GM23338 (cell line): ENCODE data around the gene S100B. TPM values are rescaled to one million over a fixed set of nuclear protein-coding genes. Genes with fewer than 3 reads are reported as not detected.

Experiments used
- ATAC-seq: fragments of 200-7000 bp; cut with Tn5 transposase; 3 replicates; pipeline ENCODE4 v1.9.1; 2020
- DNase-seq: peaks from one replicate; pipeline ENCODE4 v3.0.0-alpha.2; 2015; ENCODE audit warnings: low spot score
- H2AFZ ChIP-seq: fragments of 200-600 bp; sonication (generic); 2 replicates; pipeline ENCODE4 v1.8.0; 2016; ENCODE audit warnings: antibody characterized with exemption, mild to moderate bottlenecking, moderate library complexity
- H3F3A ChIP-seq: fragments of 200-600 bp; sonication (generic); replicated peaks from 2 replicates; pipeline ENCODE4 v1.8.0; 2017; ENCODE audit warnings: antibody characterized with exemption, mixed run types, low read depth
- H3K27ac ChIP-seq: fragments of 200-600 bp; sonication (generic); 2 replicates; pipeline ENCODE4 v1.6.1; 2016; ENCODE audit warnings: low read depth
- H3K27me3 ChIP-seq: fragments of 200-600 bp; sonication (generic); 2 replicates; pipeline ENCODE4 v1.8.0; 2016; ENCODE audit warnings: mild to moderate bottlenecking, mixed run types, moderate library complexity; ENCODE audit not compliant: insufficient read depth
- H3K36me3 ChIP-seq: fragments of 200-600 bp; sonication (generic); 2 replicates; pipeline ENCODE4 v1.8.0; 2016; ENCODE audit warnings: mild to moderate bottlenecking; ENCODE audit not compliant: insufficient read depth
- H3K4me1 ChIP-seq: fragments of 200-600 bp; sonication (generic); 2 replicates; pipeline ENCODE4 v1.8.0; 2016; ENCODE audit warnings: mild to moderate bottlenecking, moderate library complexity; ENCODE audit not compliant: insufficient read depth
- H3K4me2 ChIP-seq: fragments of 200-600 bp; sonication (generic); 2 replicates; pipeline ENCODE4 v1.7.1; 2017; ENCODE audit warnings: mixed run types
- H3K4me3 ChIP-seq: fragments of 200-600 bp; sonication (generic); 2 replicates; pipeline ENCODE4 v1.6.1; 2016; ENCODE audit warnings: mixed run types
- H3K79me2 ChIP-seq: fragments of 200-600 bp; sonication (generic); replicated peaks from 2 replicates; pipeline ENCODE4 v1.8.0; 2017; ENCODE audit warnings: mild to moderate bottlenecking; ENCODE audit not compliant: insufficient read depth
- H3K9me2 ChIP-seq: fragments of 200-600 bp; sonication (generic); 2 replicates; pipeline ENCODE4 v1.8.0; 2017; ENCODE audit not compliant: insufficient read depth
- H4K20me1 ChIP-seq: fragments of 200-600 bp; sonication (generic); replicated peaks from 2 replicates; pipeline ENCODE4 v1.8.0; 2017; ENCODE audit warnings: mild to moderate bottlenecking; ENCODE audit not compliant: insufficient read depth
- H3K27ac Mint-ChIP-seq: 2 replicates; pipeline ENCODE4 v1.8.0; 2020; ENCODE audit warnings: inconsistent platforms, mild to moderate bottlenecking, moderate library complexity, mixed read lengths
- H3K27me3 Mint-ChIP-seq: 3 replicates; pipeline ENCODE4 v1.8.0; 2022; ENCODE audit warnings: low read depth, mild to moderate bottlenecking, moderate library complexity, mixed read lengths, inconsistent platforms; ENCODE audit not compliant: insufficient read depth, poor library complexity
- H3K36me3 Mint-ChIP-seq: 3 replicates; pipeline ENCODE4 v1.8.0; 2021; ENCODE audit warnings: low read depth, mild to moderate bottlenecking, inconsistent platforms, moderate library complexity, mixed read lengths
- H3K4me1 Mint-ChIP-seq: 3 replicates; pipeline ENCODE4 v1.8.0; 2020; ENCODE audit warnings: mild to moderate bottlenecking, inconsistent platforms, mixed read lengths
- H3K4me3 Mint-ChIP-seq: 3 replicates; pipeline ENCODE4 v1.8.0; 2021; ENCODE audit warnings: moderate library complexity, mild to moderate bottlenecking, inconsistent platforms, mixed read lengths
- H3K9me3 Mint-ChIP-seq: 3 replicates; pipeline ENCODE4 v1.8.0; 2020; ENCODE audit warnings: moderate library complexity, mild to moderate bottlenecking, inconsistent platforms, mixed read lengths
- CREB1 ChIP-seq: fragments of 250-450 bp; sonication (Bioruptor Pico); IDR thresholded peaks from 2 replicates; pipeline ENCODE4 v1.5.0; 2020; ENCODE audit warnings: low read depth, mild to moderate bottlenecking, moderate library complexity
- CTCF ChIP-seq, 2 experiments: fragments of 200-600 bp in 1 of 2; sonication (generic) in 1 of 2; conservative IDR thresholded peaks; 2 replicates each; pipeline versions ENCODE4 v1.5.1 to v1.6.1; 2016 to 2017; ENCODE audit warnings: antibody characterized with exemption in 2 of 2, low read depth in 2 of 2, mild to moderate bottlenecking in 2 of 2, moderate library complexity in 1 of 2
- ETS1 ChIP-seq: IDR thresholded peaks from 2 replicates; pipeline ENCODE4 v1.6.1; 2016; ENCODE audit warnings: antibody characterized with exemption
- EZH2phosphoT487 ChIP-seq: fragments of 200-600 bp; sonication (generic); IDR thresholded peaks from one replicate; pipeline ENCODE4 v1.8.1; 2018; ENCODE audit warnings: antibody characterized with exemption; ENCODE audit not compliant: unreplicated experiment
- POLR2AphosphoS5 ChIP-seq: IDR thresholded peaks from 2 replicates; pipeline ENCODE4 v1.6.1; 2016; ENCODE audit warnings: antibody characterized with exemption, low read depth
- ZNF114 ChIP-seq: fragments of 250-450 bp; sonication (Bioruptor Pico); IDR thresholded peaks from 2 replicates; pipeline ENCODE4 v1.5.0; 2020; ENCODE audit warnings: mild to moderate bottlenecking, moderate library complexity
- ZNF331 ChIP-seq: fragments of 250-450 bp; sonication (Bioruptor Pico); IDR thresholded peaks from 2 replicates; pipeline ENCODE4 v1.5.0; 2020; ENCODE audit warnings: low read depth, mild to moderate bottlenecking, moderate library complexity
- ZNF462 ChIP-seq: fragments of 250-450 bp; sonication (Bioruptor Pico); IDR thresholded peaks from 2 replicates; pipeline ENCODE4 v1.5.0; 2020; ENCODE audit warnings: mild to moderate bottlenecking, moderate library complexity
- polyA plus RNA-seq: library from polyadenylated mRNA; unstranded; fragments of >200 nt; fragmentation: Nextera tagmentation; extraction: Ambion mirVana; gene quantifications from 2 replicates; pipeline ENCODE4 v1.2.1, GENCODE V29; 2016
- total RNA-seq: library from RNA; depleted of rRNA; stranded (reverse); fragments of >200 nt; shearing (Covaris generic); gene quantifications from 2 replicates; pipeline ENCODE4 v1.2.3, GENCODE V29; 2014

The S100B gene
- total and polyA plus RNA-seq, 2 experiments from 2014 or later, result 0.97 to 1.5 TPM

GRCh38 chr21:46603228-46603627 is 1.7 kb downstream of the S100B start:
- DNase-seq (peak; percentile 77), ATAC-seq (peak; percentile 69)
- peak overlapping the region; percentile 64; the same call in 1 of the 2 replicates for H3K4me2 ChIP-seq
- H3K36me3 Mint-ChIP-seq, result no peaks in the 10 kb centered on the region
- H3K36me3 ChIP-seq, result no peaks in the 10 kb centered on the region
- no peak overlapping the region; the same call in 2 of the 3 replicates for H3K4me3 Mint-ChIP-seq
- H3K79me2 ChIP-seq, result no peaks in the 10 kb centered on the region
- no peak overlapping the region for H3K4me3 ChIP-seq
- no peak overlapping the region for H3K27ac Mint-ChIP-seq
- TF ChIP-seq POLR2AphosphoS5 (no peak), CTCF (conservative IDR thresholded peaks at IDR 0.05; ENCODE audit: low read depth in 2 of 2) (no peak), ZNF331 (CRISPR knock-in tag) (peak; percentile 51; the same call in 1 of the 2 replicates), ZNF114 (no peak), CREB1 (no peak), ETS1 (no peak), ZNF462 (CRISPR knock-in tag) (no peak), EZH2phosphoT487 (no peak)
- no peaks in the 10 kb centered on the region for H4K20me1 ChIP-seq
- no peaks in the 10 kb centered on the region for H3K27me3 Mint-ChIP-seq
- H3F3A ChIP-seq, result no peaks in the 10 kb centered on the region
- no peaks in the 10 kb centered on the region for H3K27me3 ChIP-seq
- H3K4me1 ChIP-seq, result peaks cover 31% of the 10 kb centered on the region
- H2AFZ ChIP-seq, result no peak overlapping the region
- no peaks in the 10 kb centered on the region for H3K9me3 Mint-ChIP-seq
- no peak overlapping the region for H3K27ac ChIP-seq
- no peaks in the 10 kb centered on the region for H3K9me2 ChIP-seq
- H3K4me1 Mint-ChIP-seq, result peaks cover 31% of the 10 kb centered on the region
